Glutamatergic neuron (in vitro differentiated cells): ENCODE data around the gene NETO2. TPM values are rescaled to one million over a fixed set of nuclear protein-coding genes. Genes with fewer than 3 reads are reported as not detected.

Experiments
- DNase-seq: peaks from one replicate; pipeline ENCODE4 v3.0.0; 2022
- H3K27ac Mint-ChIP-seq: one replicate; pipeline ENCODE4 v1.8.0; 2020; ENCODE audit warnings: mild to moderate bottlenecking, mixed read lengths, inconsistent platforms; ENCODE audit not compliant: unreplicated experiment
- H3K27me3 Mint-ChIP-seq: one replicate; pipeline ENCODE4 v1.8.0; 2020; ENCODE audit warnings: mild to moderate bottlenecking, moderate library complexity, mixed read lengths, inconsistent platforms; ENCODE audit not compliant: unreplicated experiment
- H3K36me3 Mint-ChIP-seq: one replicate; pipeline ENCODE4 v1.8.0; 2020; ENCODE audit warnings: mild to moderate bottlenecking, mixed read lengths, inconsistent platforms; ENCODE audit not compliant: unreplicated experiment
- H3K4me1 Mint-ChIP-seq: one replicate; pipeline ENCODE4 v1.8.0; 2020; ENCODE audit warnings: mild to moderate bottlenecking, low read depth, mixed read lengths, inconsistent platforms; ENCODE audit not compliant: unreplicated experiment
- H3K4me3 Mint-ChIP-seq: one replicate; pipeline ENCODE4 v1.8.0; 2020; ENCODE audit warnings: mild to moderate bottlenecking, mixed read lengths, inconsistent platforms; ENCODE audit not compliant: unreplicated experiment
- H3K9me3 Mint-ChIP-seq: one replicate; pipeline ENCODE4 v1.8.0; 2020; ENCODE audit warnings: mild to moderate bottlenecking, moderate library complexity, mixed read lengths, inconsistent platforms; ENCODE audit not compliant: unreplicated experiment
- total RNA-seq: library from RNA; stranded (reverse); fragmentation: NEBNext Ultra II Directional; extraction: Animal tissue kit (Norgen Biotek cat#: 25700); gene quantifications from one replicate; pipeline ENCODE4 v1.2.1, GENCODE V29; 2021; ENCODE audit not compliant: unreplicated experiment
- TF ChIP-seq, protein P1 (sequence below): fragments of 200-600 bp; sonication (generic); IDR thresholded peaks from one replicate; pipeline ENCODE4 v1.5.0; 2021; ENCODE audit not compliant: partially characterized antibody, unreplicated experiment

The NETO2 gene
- total RNA-seq, 1 donor from 2014 or later: 26.3 TPM

DNA sequence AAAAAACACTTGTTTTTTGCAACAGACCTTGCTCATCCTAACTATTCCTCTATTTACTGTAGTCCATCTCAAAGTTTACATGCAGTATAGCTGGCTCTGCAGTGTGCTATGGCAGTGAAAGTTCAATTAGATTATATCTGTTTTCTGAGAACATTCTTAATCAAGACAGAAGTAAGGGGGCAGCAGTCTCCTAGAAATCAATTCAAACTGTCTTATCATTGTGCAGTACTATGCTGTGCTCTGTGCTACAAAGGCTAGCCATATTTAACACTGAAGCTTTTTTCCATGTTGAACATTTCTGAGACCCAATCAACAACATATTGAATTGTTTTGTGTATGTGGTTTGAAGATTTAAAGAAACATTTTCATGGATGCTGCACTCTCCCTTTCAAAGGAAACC, 11.4 kb downstream of the NETO2 start:
- DNase-seq: no peak
- Mint-ChIP-seq H3K27ac (no peak overlapping the region), H3K36me3 (no peaks in the 10 kb centered on the region), H3K27me3 (no peaks in the 10 kb centered on the region), H3K4me1 (no peaks in the 10 kb centered on the region), H3K9me3 (no peaks in the 10 kb centered on the region), H3K4me3 (no peak overlapping the region)
- TF ChIP-seq, protein P1, sequence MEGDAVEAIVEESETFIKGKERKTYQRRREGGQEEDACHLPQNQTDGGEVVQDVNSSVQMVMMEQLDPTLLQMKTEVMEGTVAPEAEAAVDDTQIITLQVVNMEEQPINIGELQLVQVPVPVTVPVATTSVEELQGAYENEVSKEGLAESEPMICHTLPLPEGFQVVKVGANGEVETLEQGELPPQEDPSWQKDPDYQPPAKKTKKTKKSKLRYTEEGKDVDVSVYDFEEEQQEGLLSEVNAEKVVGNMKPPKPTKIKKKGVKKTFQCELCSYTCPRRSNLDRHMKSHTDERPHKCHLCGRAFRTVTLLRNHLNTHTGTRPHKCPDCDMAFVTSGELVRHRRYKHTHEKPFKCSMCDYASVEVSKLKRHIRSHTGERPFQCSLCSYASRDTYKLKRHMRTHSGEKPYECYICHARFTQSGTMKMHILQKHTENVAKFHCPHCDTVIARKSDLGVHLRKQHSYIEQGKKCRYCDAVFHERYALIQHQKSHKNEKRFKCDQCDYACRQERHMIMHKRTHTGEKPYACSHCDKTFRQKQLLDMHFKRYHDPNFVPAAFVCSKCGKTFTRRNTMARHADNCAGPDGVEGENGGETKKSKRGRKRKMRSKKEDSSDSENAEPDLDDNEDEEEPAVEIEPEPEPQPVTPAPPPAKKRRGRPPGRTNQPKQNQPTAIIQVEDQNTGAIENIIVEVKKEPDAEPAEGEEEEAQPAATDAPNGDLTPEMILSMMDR: no peak

DNA sequence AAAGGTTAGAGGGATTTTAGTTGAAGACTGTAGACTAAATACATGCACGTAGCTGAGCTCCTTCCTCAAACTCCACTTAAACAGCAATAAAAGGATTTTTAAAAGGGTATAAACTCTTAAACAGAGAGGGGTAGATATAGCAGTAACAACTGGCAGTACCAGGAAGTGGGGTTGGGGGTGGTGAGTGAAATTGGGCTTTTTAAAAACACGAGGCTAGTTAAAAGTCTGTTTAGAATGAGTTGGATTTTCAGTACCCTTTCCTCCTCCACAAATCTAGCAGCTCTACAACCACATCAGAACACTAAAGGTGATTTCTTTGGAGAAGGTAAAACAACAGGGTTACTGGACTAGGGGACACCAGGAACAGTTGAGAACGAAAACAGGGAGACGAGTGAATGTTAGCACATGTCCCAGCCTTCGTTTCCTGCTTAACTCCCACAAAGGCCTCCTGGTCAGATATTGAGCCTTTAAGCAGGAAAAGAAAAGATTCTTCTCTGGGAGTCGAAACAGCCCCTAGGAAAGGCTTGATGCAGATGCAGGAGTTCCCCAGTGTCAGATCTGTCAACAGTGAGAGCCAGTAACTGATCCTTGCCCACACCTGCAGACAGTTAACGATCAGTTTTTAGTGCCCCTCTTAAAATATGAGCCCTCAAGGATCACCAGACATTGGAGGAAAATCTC, 13.8 kb downstream of the NETO2 start:
- Mint-ChIP-seq H3K4me3 (no peak overlapping the region), H3K36me3 (peaks cover 3% of the 10 kb centered on the region), H3K27me3 (no peaks in the 10 kb centered on the region), H3K27ac (no peak overlapping the region), H3K9me3 (no peaks in the 10 kb centered on the region), H3K4me1 (no peaks in the 10 kb centered on the region)
- DNase-seq: no peak
- TF ChIP-seq, protein P1: no peak

DNA sequence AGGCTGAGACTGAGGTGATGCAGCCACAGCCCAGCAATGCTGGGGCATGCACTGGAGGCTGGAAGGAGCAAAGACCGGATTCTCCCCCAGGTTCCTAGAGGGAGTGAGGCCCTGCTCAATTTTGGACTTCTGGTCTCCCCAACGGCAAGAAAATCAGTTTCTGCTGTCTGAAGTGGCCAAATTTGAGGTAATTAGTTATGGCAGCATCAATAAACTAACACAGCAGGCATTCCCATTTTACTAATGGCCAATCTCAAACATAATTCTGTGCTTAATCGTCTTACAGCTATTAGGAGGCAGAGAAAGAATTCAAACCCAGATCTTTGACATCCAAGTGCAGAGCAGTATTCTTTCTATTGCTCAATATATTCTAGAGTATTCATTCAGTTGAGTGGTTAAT, 16.2 kb downstream of the NETO2 start:
- TF ChIP-seq, protein P1: no peak
- Mint-ChIP-seq H3K9me3 (no peaks in the 10 kb centered on the region), H3K36me3 (peaks cover 3% of the 10 kb centered on the region)

DNA sequence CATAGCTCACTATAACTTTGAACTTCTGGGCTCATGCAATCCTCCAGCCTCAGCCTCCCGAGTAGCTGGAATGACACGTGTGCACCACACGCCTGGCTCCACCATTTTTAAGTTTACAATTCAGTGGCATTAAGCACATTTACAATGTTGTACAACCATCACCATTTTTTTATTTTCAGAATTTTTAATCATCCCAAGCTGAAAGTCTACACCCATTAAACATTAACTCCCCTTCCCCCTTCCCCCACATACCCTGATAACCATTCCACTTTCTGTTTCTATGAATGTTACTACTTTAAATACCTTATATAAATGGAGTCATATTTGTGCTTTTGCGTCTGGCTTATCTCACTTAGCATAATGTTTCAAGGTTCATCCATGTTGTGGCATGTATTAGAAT, 18.0 kb downstream of the NETO2 start:
- no peak overlapping the region for H3K27ac Mint-ChIP-seq
- H3K9me3 Mint-ChIP-seq: no peaks in the 10 kb centered on the region
- H3K4me3 Mint-ChIP-seq: no peak overlapping the region
- H3K36me3 Mint-ChIP-seq: peaks cover 3% of the 10 kb centered on the region
- H3K4me1 Mint-ChIP-seq: no peaks in the 10 kb centered on the region
- TF ChIP-seq, protein P1: no peak
- DNase-seq: no peak
- H3K27me3 Mint-ChIP-seq: peaks cover 2% of the 10 kb centered on the region

More for the DNA sequence above, 16.2 kb downstream of the NETO2 start:
- H3K4me3 Mint-ChIP-seq: no peak overlapping the region
- no peaks in the 10 kb centered on the region for H3K4me1 Mint-ChIP-seq
- no peak overlapping the region for H3K27ac Mint-ChIP-seq
- DNase-seq: no peak
- no peaks in the 10 kb centered on the region for H3K27me3 Mint-ChIP-seq

DNA sequence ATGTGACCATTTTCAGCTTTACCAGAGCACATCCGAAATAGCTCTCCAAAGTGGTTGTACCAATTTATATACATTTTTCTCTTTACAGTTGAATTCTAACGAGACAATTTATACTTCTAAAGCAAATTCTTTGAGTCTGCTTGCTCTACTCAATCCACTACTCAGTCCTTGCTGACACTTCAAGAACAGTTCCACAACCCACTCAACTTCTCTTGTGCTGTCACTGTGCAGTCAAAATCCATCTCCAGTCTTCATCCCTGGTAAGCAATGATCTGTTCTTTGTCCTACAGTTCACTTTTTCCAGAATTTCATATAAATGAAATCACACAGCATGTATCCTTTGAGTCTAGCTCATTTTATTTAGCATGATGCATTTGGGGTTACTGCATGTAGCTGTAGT, 30.6 kb downstream of the NETO2 start:
- no peaks in the 10 kb centered on the region for H3K27me3 Mint-ChIP-seq

More for the DNA sequence above, 30.6 kb downstream of the NETO2 start:
- H3K27ac Mint-ChIP-seq: no peak overlapping the region
- H3K4me3 Mint-ChIP-seq: no peak overlapping the region
- TF ChIP-seq, protein P1: no peak
- H3K36me3 Mint-ChIP-seq: no peaks in the 10 kb centered on the region
- no peaks in the 10 kb centered on the region for H3K4me1 Mint-ChIP-seq
- no peak for DNase-seq
- H3K9me3 Mint-ChIP-seq: no peaks in the 10 kb centered on the region
